H9 (cell line): ENCODE measurements around the gene WNT3A. TPM values are rescaled to one million over a fixed set of nuclear protein-coding genes. Genes with fewer than 3 reads are reported as not detected.

Experiments
- DNase-seq: peaks from one replicate; pipeline ENCODE4 v3.0.0-alpha.2; 2017
- H2AFZ ChIP-seq: one replicate; pipeline ENCODE4 v1.6.1; 2013; ENCODE audit warnings: mild to moderate bottlenecking, low read length, control low read depth, moderate library complexity
- H2AK5ac ChIP-seq: 2 replicates; pipeline ENCODE4 v1.6.1; 2013; ENCODE audit warnings: low read length, control low read depth, mixed read lengths; ENCODE audit not compliant: insufficient read length
- H2BK120ac ChIP-seq: one replicate; pipeline ENCODE4 v1.6.1; 2013; ENCODE audit warnings: low read depth, mild to moderate bottlenecking, low read length, control low read depth, inconsistent platforms; ENCODE audit not compliant: poor library complexity, severe bottlenecking
- H2BK12ac ChIP-seq: 2 replicates; pipeline ENCODE4 v1.6.1; 2013; ENCODE audit warnings: low read length, control low read depth, mixed read lengths, low read depth; ENCODE audit not compliant: insufficient read length
- H2BK15ac ChIP-seq: 2 replicates; pipeline ENCODE4 v1.6.1; 2013; ENCODE audit warnings: low read depth, low read length, control low read depth
- H2BK20ac ChIP-seq: one replicate; pipeline ENCODE4 v1.6.1; 2013; ENCODE audit warnings: low read depth, mild to moderate bottlenecking, low read length, control low read depth, inconsistent platforms; ENCODE audit not compliant: poor library complexity, severe bottlenecking
- H2BK5ac ChIP-seq: 2 replicates; pipeline ENCODE4 v1.6.1; 2013; ENCODE audit warnings: low read length, control low read depth, mixed read lengths; ENCODE audit not compliant: insufficient read length
- H3K14ac ChIP-seq: 2 replicates; pipeline ENCODE4 v1.6.1; 2013; ENCODE audit warnings: low read length, control low read depth; ENCODE audit not compliant: insufficient read depth
- H3K18ac ChIP-seq: 2 replicates; pipeline ENCODE4 v1.6.1; 2013; ENCODE audit warnings: low read depth, mild to moderate bottlenecking, mixed read lengths, low read length, control low read depth; ENCODE audit not compliant: insufficient read length
- H3K23ac ChIP-seq: 2 replicates; pipeline ENCODE4 v1.6.1; 2013; ENCODE audit warnings: low read length, control low read depth, mixed read lengths, low read depth; ENCODE audit not compliant: insufficient read length
- H3K23me2 ChIP-seq: 2 replicates; pipeline ENCODE4 v1.6.1; 2013; ENCODE audit warnings: low read depth, mild to moderate bottlenecking, mixed read lengths, low read length, control low read depth; ENCODE audit not compliant: insufficient read length, poor library complexity, severe bottlenecking
- H3K27ac ChIP-seq: 2 replicates; pipeline ENCODE4 v1.5.1; 2013; ENCODE audit warnings: low read length, control low read depth, mixed read lengths, low read depth; ENCODE audit not compliant: insufficient read length
- H3K27me3 ChIP-seq: 2 replicates; pipeline ENCODE4 v1.6.1; 2013; ENCODE audit warnings: low read length, control low read depth, inconsistent platforms; ENCODE audit not compliant: insufficient read depth
- H3K4ac ChIP-seq: 2 replicates; pipeline ENCODE4 v1.6.1; 2013; ENCODE audit warnings: low read depth, mild to moderate bottlenecking, control low read depth, inconsistent platforms, low read length, moderate library complexity
- H3K4me1 ChIP-seq: 2 replicates; pipeline ENCODE4 v1.6.1; 2013; ENCODE audit warnings: low read length, control low read depth, inconsistent platforms; ENCODE audit not compliant: insufficient read depth
- H3K4me2 ChIP-seq: 2 replicates; pipeline ENCODE4 v1.6.1; 2013; ENCODE audit warnings: low read length, control low read depth, mixed read lengths; ENCODE audit not compliant: insufficient read length, insufficient read depth
- H3K56ac ChIP-seq: 2 replicates; pipeline ENCODE4 v1.6.1; 2013; ENCODE audit warnings: low read depth, mild to moderate bottlenecking, mixed read lengths, low read length, control low read depth; ENCODE audit not compliant: insufficient read length
- H3K79me1 ChIP-seq: 2 replicates; pipeline ENCODE4 v1.6.1; 2013; ENCODE audit warnings: low read depth, mild to moderate bottlenecking, moderate library complexity, low read length, control low read depth, inconsistent platforms; ENCODE audit not compliant: insufficient read depth, poor library complexity, severe bottlenecking
- H3K79me2 ChIP-seq: 2 replicates; pipeline ENCODE4 v1.6.1; 2013; ENCODE audit warnings: low read length, control low read depth, inconsistent platforms; ENCODE audit not compliant: insufficient read depth
- H3K9ac ChIP-seq: 2 replicates; pipeline ENCODE4 v1.6.1; 2013; ENCODE audit warnings: low read length, control low read depth, mixed read lengths; ENCODE audit not compliant: insufficient read length; ENCODE audit errors: extremely low read depth
- H3K9me3 ChIP-seq: one replicate; pipeline ENCODE4 v1.6.1; 2013; ENCODE audit warnings: low read depth, low read length, inconsistent platforms; ENCODE audit not compliant: control insufficient read depth
- H3T11ph ChIP-seq: one replicate; pipeline ENCODE4 v1.6.1; 2013; ENCODE audit warnings: mild to moderate bottlenecking, low read length, control low read depth, inconsistent platforms
- H4K20me1 ChIP-seq: one replicate; pipeline ENCODE4 v1.6.1; 2013; ENCODE audit not compliant: control insufficient read depth, insufficient read length, insufficient read depth
- H4K5ac ChIP-seq: 2 replicates; pipeline ENCODE4 v1.6.1; 2013; ENCODE audit warnings: low read depth, mild to moderate bottlenecking, mixed read lengths, low read length, control low read depth; ENCODE audit not compliant: insufficient read length
- H4K8ac ChIP-seq: replicated peaks from 2 replicates; pipeline ENCODE4 v1.6.1; 2013; ENCODE audit warnings: low read length, control low read depth, mixed read lengths, low read depth; ENCODE audit not compliant: insufficient read length
- H4K91ac ChIP-seq: 2 replicates; pipeline ENCODE4 v1.6.1; 2013; ENCODE audit warnings: low read depth, mild to moderate bottlenecking, moderate library complexity, mixed read lengths, low read length, control low read depth; ENCODE audit not compliant: insufficient read length
- H3K27ac Mint-ChIP-seq, 3 experiments: 2 replicates in 2 of 3; 3 replicates in 1 of 3; pipeline ENCODE4 v1.8.0; 2020 to 2021; ENCODE audit warnings: mixed read lengths in 3 of 3, mild to moderate bottlenecking in 1 of 3, moderate library complexity in 1 of 3
- H3K27me3 Mint-ChIP-seq: 2 replicates; pipeline ENCODE4 v1.8.0; 2021; ENCODE audit warnings: low read depth, mild to moderate bottlenecking, moderate library complexity, mixed read lengths
- H3K36me3 Mint-ChIP-seq, 3 experiments: 2 replicates in 2 of 3; 3 replicates in 1 of 3; pipeline ENCODE4 v1.8.0; 2020 to 2021; ENCODE audit warnings: low read depth in 3 of 3, mixed read lengths in 3 of 3; ENCODE audit not compliant: insufficient read depth in 1 of 3
- H3K4me1 Mint-ChIP-seq, 2 experiments: 2 replicates each; pipeline ENCODE4 v1.8.0; 2020; ENCODE audit warnings: mixed read lengths in 2 of 2
- H3K4me3 Mint-ChIP-seq, 2 experiments: 2 replicates in 1 of 2; 3 replicates in 1 of 2; pipeline ENCODE4 v1.8.0; 2020 to 2021; ENCODE audit warnings: mild to moderate bottlenecking in 2 of 2, mixed read lengths in 2 of 2, moderate library complexity in 1 of 2
- H3K9me3 Mint-ChIP-seq, 2 experiments: 2 replicates in 1 of 2; 3 replicates in 1 of 2; pipeline ENCODE4 v1.8.0; 2020; ENCODE audit warnings: mild to moderate bottlenecking in 2 of 2, mixed read lengths in 2 of 2, moderate library complexity in 1 of 2
- CTCF ChIP-seq: fragments of 200-600 bp; sonication (generic); conservative IDR thresholded peaks from 3 replicates; pipeline ENCODE4 v1.8.0; 2021; ENCODE audit warnings: antibody characterized with exemption, mild to moderate bottlenecking
- WGBS: extraction: QIAGEN DNeasy Blood & Tissue Kit; methylation state at CpG from one replicate; pipeline ENCODE4 v1.1.7; 2013; ENCODE audit warnings: missing lambda C conversion rate, low lambda C conversion rate, mixed read lengths; ENCODE audit not compliant: insufficient read length; ENCODE audit errors: extremely low coverage; 5-methylcytosine and 5-hydroxymethylcytosine counted together
- total RNA-seq: library from RNA; stranded (reverse); gene quantifications from 2 replicates; pipeline ENCODE4 v1.2.1, GENCODE V29; 2021

The WNT3A gene
- total RNA-seq, 1 experiment from 2014 or later = 0.17 TPM

GRCh38 chr1:228082214-228082917, 75.6 kb downstream of the WNT3A start, which contains the start of gene ARF1:
Gene ARF1, plus strand, starts transcription at chr1:228082708. Its CDS starts 14,407 bp downstream, at chr1:228097115.
- Histone ChIP-seq H3K14ac (peak within 1 kb of the TSS; percentile 97), H3K27me3 (peaks cover 7% of the 10 kb centered on the region; the same call in 1 of the 2 replicates), H2BK120ac (peak within 1 kb of the TSS; percentile 28), H3K79me1 (peaks cover 14% of the 10 kb centered on the region), H4K8ac (no peak within 1 kb of the TSS), H3K27ac (no peak within 1 kb of the TSS), H3K4me1 (peaks cover 6% of the 10 kb centered on the region), H4K91ac (peak within 1 kb of the TSS; percentile 97), H3K18ac (peak within 1 kb of the TSS; percentile 55), H3K4me2 (peak within 1 kb of the TSS; percentile 90), H4K20me1 (no peaks in the 10 kb centered on the region), H2BK15ac (no peak within 1 kb of the TSS), H3K79me2 (peaks cover 41% of the 10 kb centered on the region), H2BK5ac (no peak within 1 kb of the TSS), H3K9me3 (no peaks in the 10 kb centered on the region), H4K5ac (no peak within 1 kb of the TSS), H2AFZ (no peak within 1 kb of the TSS), H2BK20ac (no peak within 1 kb of the TSS), H2AK5ac (no peak within 1 kb of the TSS), H2BK12ac (no peak within 1 kb of the TSS), H3K23me2 (peaks cover 10% of the 10 kb centered on the region), H3T11ph (no peak within 1 kb of the TSS), H3K56ac (no peak within 1 kb of the TSS), H3K4ac (peak within 1 kb of the TSS; percentile 63), H3K23ac (no peak within 1 kb of the TSS), H3K9ac (peak within 1 kb of the TSS; percentile 95)
- Mint-ChIP-seq H3K36me3 (peaks cover 5 to 19% (median 10%) of the 10 kb centered on the region in 3 experiments), H3K9me3 (0 out of 5 replicates have a peak, but pooled peaks cover 0 to 3% of the 10 kb centered on the region in 2 experiments), H3K27ac (peak within 1 kb of the TSS; percentile 87 to 99 (median 98)), H3K4me1 (peaks cover 43 to 51% of the 10 kb centered on the region in 2 experiments), H3K27me3 (peaks cover 36% of the 10 kb centered on the region), H3K4me3 (peak within 1 kb of the TSS; percentile 97 to 99)
- WGBS = no CpG with 5 or more reads among the region's 87 CpGs
- TF ChIP-seq CTCF = 0 out of 3 replicates have a peak, but pooled peaks have one; percentile 13
- peak; percentile 94 for DNase-seq
